Measurements from ENCODE around the gene ATG7.

ATG7 gene

GRCh38 chr3:11536936-11537612 lies 264.9 kb downstream of the ATG7 start:
- DNase-seq (ENCODE audit: low read depth) = no peak

- no peak for DNase-seq (ENCODE audit: low read depth)
Observed at GRCh38 chr3:11538581-11538980, 266.4 kb downstream of the ATG7 start.

GRCh38 chr3:11539218-11539617 lies 267.0 kb downstream of the ATG7 start:
- no peak for DNase-seq (ENCODE audit: low read depth)

GRCh38 chr3:11539677-11540076 lies 267.5 kb downstream of the ATG7 start:
- no peak for DNase-seq (ENCODE audit: low read depth)

GRCh38 chr3:11541321-11542303 lies 269.4 kb downstream of the ATG7 start:
- no peak for DNase-seq (ENCODE audit: low read depth)

- no peak for DNase-seq (ENCODE audit: low read depth)
Observed at GRCh38 chr3:11542551-11542950, 270.4 kb downstream of the ATG7 start.

- no peak for DNase-seq (ENCODE audit: low read depth)
Observed at GRCh38 chr3:11543141-11543947, 271.1 kb downstream of the ATG7 start.

GRCh38 chr3:11543948-11544387 lies 271.8 kb downstream of the ATG7 start:
- DNase-seq (ENCODE audit: low read depth) = no peak

GRCh38 chr3:11544412-11545181 lies 272.4 kb downstream of the ATG7 start:
- DNase-seq (ENCODE audit: low read depth) = no peak

GRCh38 chr3:11545186-11545851 lies 273.1 kb downstream of the ATG7 start:
- DNase-seq (ENCODE audit: low read depth) = no peak

GRCh38 chr3:11546657-11547302 lies 274.6 kb downstream of the ATG7 start:
- no peak for DNase-seq (ENCODE audit: low read depth)

GRCh38 chr3:11547498-11547897 lies 275.3 kb downstream of the ATG7 start:
- no peak for DNase-seq (ENCODE audit: low read depth)

- DNase-seq (ENCODE audit: low read depth) = no peak
Observed at GRCh38 chr3:11548721-11549131, 276.5 kb downstream of the ATG7 start.

- DNase-seq (ENCODE audit: low read depth) = no peak
Observed at GRCh38 chr3:11549580-11550140, 277.5 kb downstream of the ATG7 start.

GRCh38 chr3:11551036-11551435 lies 278.8 kb downstream of the ATG7 start:
- DNase-seq (ENCODE audit: low read depth) = no peak

GRCh38 chr3:11552289-11553264 lies 280.4 kb downstream of the ATG7 start:
- DNase-seq (ENCODE audit: low read depth) = no peak

- DNase-seq (ENCODE audit: low read depth) = no peak
Observed at GRCh38 chr3:11553436-11554235, 281.4 kb downstream of the ATG7 start.

GRCh38 chr3:11554236-11554610 lies 282.0 kb downstream of the ATG7 start:
- no peak for DNase-seq (ENCODE audit: low read depth)
